Measurements from ENCODE around the gene NIPAL4.

DNA sequence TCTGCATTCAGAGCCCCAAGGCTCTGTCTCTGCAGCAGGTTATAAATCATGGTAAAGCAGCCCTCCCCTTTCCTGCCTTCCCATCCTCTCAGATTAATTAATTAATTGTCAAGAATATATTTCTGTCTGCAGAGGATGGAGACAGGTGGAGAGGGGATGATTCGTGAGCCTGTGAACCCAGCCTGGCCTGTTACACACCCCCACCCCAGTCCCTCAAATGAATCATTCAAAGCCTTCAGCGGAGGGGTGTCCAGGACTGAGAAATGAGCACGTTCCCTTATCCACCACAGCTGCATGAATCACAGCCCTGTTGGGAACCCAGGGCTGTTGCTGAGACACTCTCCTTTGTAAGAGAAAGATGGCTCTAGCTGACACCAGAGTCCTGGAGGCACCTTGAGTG, 56.0 kb downstream of the NIPAL4 start:
- TF ChIP-seq CTCF (IDR thresholded peaks at IDR 0.05; ENCODE audit: low read length): no peak
- no peak for TF ChIP-seq EZH2 (IDR thresholded peaks at IDR 0.05; ENCODE audit: borderline replicate concordance, low read length)

Measured in OCI-LY1 (cell line).